ENCODE results near the gene PLCB3. TPM values are rescaled to one million over a fixed set of nuclear protein-coding genes. Genes with fewer than 3 reads are reported as not detected.

Gene PLCB3
- total RNA-seq, 4 donors from 2014 or later: 16.2 to 33.2 (median 25.1) TPM

DNA sequence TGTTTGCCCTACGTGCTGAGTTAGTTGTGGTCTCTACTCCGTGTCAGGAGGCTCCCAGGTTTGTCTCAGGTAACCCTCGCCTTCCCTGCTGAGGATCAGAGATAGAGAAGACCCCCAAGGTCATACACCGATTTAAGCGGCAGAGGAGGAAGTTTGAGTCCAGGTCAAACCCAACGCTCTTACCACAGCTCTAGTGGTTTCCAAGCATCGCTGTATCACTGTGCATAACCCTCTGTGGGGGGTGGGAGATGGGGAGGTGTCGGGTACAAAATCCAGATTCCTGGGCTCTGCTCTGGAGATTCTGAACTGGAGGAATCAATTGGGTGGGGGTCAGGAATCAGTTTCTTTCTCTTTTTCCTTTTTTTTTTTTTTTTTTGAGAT lies 20.4 kb upstream of the PLCB3 start:
- WGBS, 2 donors (ENCODE audit: low coverage in 1 of 2): 6 to 14% methylated on average over 2 to 5 of the region's 8 CpGs
- peaks cover 3 to 87% (median 40%) of the 10 kb centered on the region in 3 donors for H3K4me1 ChIP-seq

DNA sequence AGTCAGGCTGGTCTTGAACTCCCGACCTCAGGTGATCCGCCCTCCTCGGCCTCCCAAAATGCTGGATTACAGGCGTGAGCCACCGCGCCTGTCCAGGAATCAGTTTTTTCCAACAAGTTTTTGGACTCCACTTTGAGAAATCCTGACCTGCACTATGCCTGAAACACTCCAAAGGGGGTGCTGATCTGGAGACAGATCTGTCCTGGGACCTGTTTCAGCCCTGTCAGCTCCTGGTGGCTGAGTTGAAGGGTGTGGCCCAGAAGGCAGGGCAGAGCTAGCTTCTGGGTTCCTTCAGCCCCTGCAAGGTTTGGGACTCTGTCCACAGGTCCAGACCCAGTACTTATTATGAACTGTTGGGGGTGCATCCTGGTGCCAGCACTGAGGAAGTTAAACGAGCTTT lies 19.8 kb upstream of the PLCB3 start:
- WGBS, 2 donors (ENCODE audit: low coverage in 1 of 2): no CpG with 5 or more reads among the region's 7 CpGs
- no peaks in the 10 kb centered on the region for H3K9me3 ChIP-seq
- ATAC-seq: no peak
- peak overlapping the region in 3 of 4 donors; percentile 37 to 96 (median 95) for H3K27ac ChIP-seq
- TF ChIP-seq POLR2AphosphoS5 (IDR thresholded peaks at IDR 0.05) (no peak), EP300 (IDR thresholded peaks at IDR 0.05) (no peak), POLR2A (IDR thresholded peaks at IDR 0.05) (no peak)
- TF ChIP-seq, protein P1, sequence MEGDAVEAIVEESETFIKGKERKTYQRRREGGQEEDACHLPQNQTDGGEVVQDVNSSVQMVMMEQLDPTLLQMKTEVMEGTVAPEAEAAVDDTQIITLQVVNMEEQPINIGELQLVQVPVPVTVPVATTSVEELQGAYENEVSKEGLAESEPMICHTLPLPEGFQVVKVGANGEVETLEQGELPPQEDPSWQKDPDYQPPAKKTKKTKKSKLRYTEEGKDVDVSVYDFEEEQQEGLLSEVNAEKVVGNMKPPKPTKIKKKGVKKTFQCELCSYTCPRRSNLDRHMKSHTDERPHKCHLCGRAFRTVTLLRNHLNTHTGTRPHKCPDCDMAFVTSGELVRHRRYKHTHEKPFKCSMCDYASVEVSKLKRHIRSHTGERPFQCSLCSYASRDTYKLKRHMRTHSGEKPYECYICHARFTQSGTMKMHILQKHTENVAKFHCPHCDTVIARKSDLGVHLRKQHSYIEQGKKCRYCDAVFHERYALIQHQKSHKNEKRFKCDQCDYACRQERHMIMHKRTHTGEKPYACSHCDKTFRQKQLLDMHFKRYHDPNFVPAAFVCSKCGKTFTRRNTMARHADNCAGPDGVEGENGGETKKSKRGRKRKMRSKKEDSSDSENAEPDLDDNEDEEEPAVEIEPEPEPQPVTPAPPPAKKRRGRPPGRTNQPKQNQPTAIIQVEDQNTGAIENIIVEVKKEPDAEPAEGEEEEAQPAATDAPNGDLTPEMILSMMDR (IDR thresholded peaks at IDR 0.05): no peak
- no peak overlapping the region for H3K4me3 ChIP-seq
- H3K27me3 ChIP-seq: no peaks in the 10 kb centered on the region
- H3K36me3 ChIP-seq: peaks cover 0 to 9% of the 10 kb centered on the region in 2 donors
- peaks cover 3 to 89% (median 40%) of the 10 kb centered on the region in 3 donors for H3K4me1 ChIP-seq

More for the DNA sequence above, 20.4 kb upstream of the PLCB3 start:
- no peak for TF ChIP-seq POLR2A (IDR thresholded peaks at IDR 0.05)
- no peak for TF ChIP-seq EP300 (IDR thresholded peaks at IDR 0.05)
- no peak for TF ChIP-seq POLR2AphosphoS5 (IDR thresholded peaks at IDR 0.05)
- TF ChIP-seq, protein P1 (IDR thresholded peaks at IDR 0.05): no peak
- no peak for ATAC-seq
- Histone ChIP-seq H3K27me3 (no peaks in the 10 kb centered on the region), H3K9me3 (no peaks in the 10 kb centered on the region), H3K27ac (peak overlapping the region; percentile 67 to 97 (median 96)), H3K36me3 (peaks cover 0 to 3% of the 10 kb centered on the region in 2 donors), H3K4me3 (peak overlapping the region; percentile 39 to 83)

DNA sequence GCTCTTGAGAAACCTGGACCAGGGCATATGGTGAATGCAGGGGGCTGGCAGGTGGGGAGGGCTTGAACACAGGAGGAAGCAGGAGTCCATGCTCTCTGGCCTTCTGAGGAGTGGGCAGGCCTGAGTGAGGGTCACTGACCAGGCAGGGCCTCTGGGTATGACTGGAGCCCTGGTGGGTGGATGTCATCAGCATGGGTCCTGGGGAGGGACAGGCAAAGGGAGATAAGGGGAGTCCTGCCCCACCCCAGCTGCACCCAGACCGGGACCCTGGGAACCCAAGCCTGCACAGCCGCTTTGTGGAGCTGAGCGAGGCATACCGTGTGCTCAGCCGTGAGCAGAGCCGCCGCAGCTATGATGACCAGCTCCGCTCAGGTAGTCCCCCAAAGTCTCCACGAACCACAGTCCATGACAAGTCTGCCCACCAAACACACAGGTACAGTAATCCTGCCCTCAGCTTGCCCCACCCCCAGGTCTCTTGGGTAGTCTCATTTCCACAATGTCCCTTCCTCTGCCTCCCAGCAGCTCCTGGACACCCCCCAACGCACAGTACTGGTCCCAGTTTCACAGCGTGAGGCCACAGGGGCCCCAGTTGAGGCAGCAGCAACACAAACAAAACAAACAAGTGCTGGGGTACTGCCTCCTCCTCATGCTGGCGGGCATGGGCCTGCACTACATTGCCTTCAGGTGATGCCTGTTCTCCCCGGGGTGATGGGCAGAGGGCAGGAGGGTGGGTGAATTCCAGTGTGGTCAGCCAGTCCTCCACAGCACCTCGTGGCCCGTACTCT lies 19.0 kb upstream of the PLCB3 start:
- TF ChIP-seq, protein P1 (IDR thresholded peaks at IDR 0.05): no peak
- no peaks in the 10 kb centered on the region for H3K9me3 ChIP-seq
- peak overlapping the region in 3 of 4 donors; percentile 37 to 96 (median 95) for H3K27ac ChIP-seq
- H3K4me1 ChIP-seq: peaks cover 3 to 84% (median 33%) of the 10 kb centered on the region in 3 donors
- 88% methylated on average over 4 of the region's 15 CpGs; no CpG with 5 or more reads in 1 of the 2 donors for WGBS, 2 donors (ENCODE audit: low coverage in 1 of 2)
- H3K4me3 ChIP-seq: no peak overlapping the region
- ATAC-seq: no peak
- no peaks in the 10 kb centered on the region for H3K27me3 ChIP-seq
- H3K36me3 ChIP-seq: peaks cover 0 to 17% of the 10 kb centered on the region in 2 donors

DNA sequence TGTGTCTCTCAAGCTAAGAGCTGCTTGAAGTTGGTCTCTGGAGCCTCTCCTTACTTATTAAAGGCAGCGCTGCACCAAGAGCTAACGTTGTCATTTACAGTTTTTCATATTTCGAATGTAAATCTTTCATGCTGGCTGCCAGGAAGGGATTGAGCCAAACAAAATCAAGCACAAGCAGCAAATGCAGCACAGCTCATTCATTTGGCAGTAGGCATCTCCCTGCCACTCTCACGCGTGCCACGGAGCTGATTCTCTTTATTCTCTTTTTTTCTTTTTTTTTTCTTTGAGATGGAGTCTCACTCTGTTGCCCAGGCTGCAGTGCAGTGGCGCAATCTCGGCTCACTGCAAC lies 18.4 kb upstream of the PLCB3 start:
- ATAC-seq: no peak
- Histone ChIP-seq H3K36me3 (peaks cover 0 to 23% of the 10 kb centered on the region in 2 donors), H3K27me3 (no peaks in the 10 kb centered on the region), H3K27ac (peak overlapping the region in 3 of 4 donors; percentile 95 to 96 (median 96)), H3K4me3 (no peak overlapping the region), H3K9me3 (no peaks in the 10 kb centered on the region), H3K4me1 (peaks cover 3 to 80% (median 27%) of the 10 kb centered on the region in 3 donors)
- no peak for TF ChIP-seq EP300 (IDR thresholded peaks at IDR 0.05)
- no peak for TF ChIP-seq POLR2A (IDR thresholded peaks at IDR 0.05)
- TF ChIP-seq POLR2AphosphoS5 (IDR thresholded peaks at IDR 0.05): no peak
- TF ChIP-seq, protein P1 (IDR thresholded peaks at IDR 0.05): no peak
- WGBS, 2 donors (ENCODE audit: low coverage in 1 of 2): 77 to 79% methylated on average over 7 to 8 of the region's 8 CpGs
